Umbilical cord (tissue), 2 donors: Measurements from ENCODE around the gene RYR1. TPM values are rescaled to one million over a fixed set of nuclear protein-coding genes. Genes with fewer than 3 reads are reported as not detected.
"Not testable (repeated sequence)": the region's sequence is repeated elsewhere in the genome, so short reads cannot be mapped to it uniquely, and the experiment has no call there.

Experiments
- DNase-seq: peaks from one replicate; pipeline ENCODE4 v3.0.0-alpha.2; 2015; ENCODE audit warnings: low spot score
- total RNA-seq: library from RNA; depleted of rRNA; stranded (reverse); fragments of >200 nt; gene quantifications from one replicate; pipeline ENCODE4 v1.2.3, GENCODE V29; 2014; ENCODE audit warnings: low replicate concordance; ENCODE audit not compliant: insufficient read depth

RYR1 gene
- total RNA-seq, 1 donor from 2014 or later = 1.4 TPM

GRCh38 chr19:38537071-38537936, 103.8 kb downstream of the RYR1 start:
- DNase-seq = no peak

- DNase-seq = no peak
Measured at GRCh38 chr19:38538386-38538785, 104.9 kb downstream of the RYR1 start.

GRCh38 chr19:38538793-38539528, 105.5 kb downstream of the RYR1 start:
- no peak for DNase-seq

- DNase-seq = no peak
Measured at GRCh38 chr19:38539751-38540150, 106.3 kb downstream of the RYR1 start.

- no peak for DNase-seq
Measured at GRCh38 chr19:38542040-38542439, 108.5 kb downstream of the RYR1 start.

- no peak for DNase-seq
Measured at GRCh38 chr19:38543286-38543806, 109.9 kb downstream of the RYR1 start.

- DNase-seq = peak; percentile 81
Measured at GRCh38 chr19:38543807-38544568, 110.5 kb downstream of the RYR1 start.

- peak; percentile 27 for DNase-seq
Measured at GRCh38 chr19:38544569-38545315, 111.3 kb downstream of the RYR1 start.

- no peak for DNase-seq
Measured at GRCh38 chr19:38545596-38545995, 112.1 kb downstream of the RYR1 start.

- no peak for DNase-seq
Measured at GRCh38 chr19:38547421-38547820, 113.9 kb downstream of the RYR1 start.

GRCh38 chr19:38549061-38549460, 115.6 kb downstream of the RYR1 start:
- DNase-seq = no peak

- no peak for DNase-seq
Measured at GRCh38 chr19:38549942-38550341, 116.5 kb downstream of the RYR1 start.

GRCh38 chr19:38550376-38550775, 116.9 kb downstream of the RYR1 start:
- DNase-seq = no peak

- no peak for DNase-seq
Measured at GRCh38 chr19:38551450-38551813, 117.9 kb downstream of the RYR1 start.

- not testable (repeated sequence) for DNase-seq
Measured at GRCh38 chr19:38553239-38553638, 119.7 kb downstream of the RYR1 start.

GRCh38 chr19:38554676-38555141, 121.2 kb downstream of the RYR1 start:
- no peak for DNase-seq

GRCh38 chr19:38555200-38555599, 121.7 kb downstream of the RYR1 start:
- no peak for DNase-seq

- no peak for DNase-seq
Measured at GRCh38 chr19:38556521-38557174, 123.2 kb downstream of the RYR1 start.

GRCh38 chr19:38557205-38557799, 123.8 kb downstream of the RYR1 start:
- DNase-seq = no peak

GRCh38 chr19:38558933-38559332, 125.4 kb downstream of the RYR1 start:
- DNase-seq = not testable (repeated sequence)
